ENCODE data around the gene ANKS1A. TPM values are rescaled to one million over a fixed set of nuclear protein-coding genes. Genes with fewer than 3 reads are reported as not detected.

ANKS1A gene
- total RNA-seq, 3 donors from 2014 or later (not counting 1 experiment from before 2014, with no cell fraction given): 10.4 to 11.5 (median 10.9) TPM

- Histone ChIP-seq H3K9me3 (ENCODE audit: control insufficient read depth, insufficient read depth, low read length) (no peaks in the 10 kb centered on the region), H3K36me3 (ENCODE audit: control insufficient read depth, insufficient read depth, low read length) (peaks cover 43% of the 10 kb centered on the region), H3K27me3 (ENCODE audit: control insufficient read depth, insufficient read depth, low read length) (no peaks in the 10 kb centered on the region), H3K27ac (ENCODE audit: low read length) (no peak overlapping the region), H3K4me3 (ENCODE audit: low read length) (no peak overlapping the region), H3K4me1 (ENCODE audit: control insufficient read depth, insufficient read depth, low read length) (no peaks in the 10 kb centered on the region)
- intact Hi-C loops (cut with micrococcal nuclease): no loop called here
- Mint-ChIP-seq H3K4me1 (peaks cover 0 to 3% of the 10 kb centered on the region in 2 donors), H3K9me3 (no peaks in the 10 kb centered on the region), H3K36me3 (peaks cover 16% of the 10 kb centered on the region), H3K4me3 (no peak overlapping the region), H3K27ac (no peak overlapping the region), H3K27me3 (ENCODE audit: low read depth in 2 of 2) (no peaks in the 10 kb centered on the region)
- no peak for TF ChIP-seq CTCF (IDR thresholded peaks at IDR 0.05)
- DNase-seq: no peak
- no peak for ATAC-seq
- WGBS (ENCODE audit: insufficient coverage): 72% methylated on average over 7 of the region's 7 CpGs
Observed at GRCh38 chr6:34981951-34982350, 92.9 kb downstream of the ANKS1A start.

GRCh38 chr6:34982424-34982852, 93.4 kb downstream of the ANKS1A start:
- 85% methylated on average over 11 of the region's 11 CpGs for WGBS (ENCODE audit: insufficient coverage)
- ATAC-seq (no peak), DNase-seq (no peak)
- H3K4me3 ChIP-seq (ENCODE audit: low read length): no peak overlapping the region
- H3K27me3 Mint-ChIP-seq (ENCODE audit: low read depth in 2 of 2): no peaks in the 10 kb centered on the region
- H3K9me3 ChIP-seq (ENCODE audit: control insufficient read depth, insufficient read depth, low read length): no peaks in the 10 kb centered on the region
- TF ChIP-seq CTCF (IDR thresholded peaks at IDR 0.05): no peak
- H3K27me3 ChIP-seq (ENCODE audit: control insufficient read depth, insufficient read depth, low read length): no peaks in the 10 kb centered on the region
- intact Hi-C loops (cut with micrococcal nuclease): no loop called here
- peaks cover 43% of the 10 kb centered on the region for H3K36me3 ChIP-seq (ENCODE audit: control insufficient read depth, insufficient read depth, low read length)
- H3K4me1 ChIP-seq (ENCODE audit: control insufficient read depth, insufficient read depth, low read length): no peaks in the 10 kb centered on the region
- peaks cover 16% of the 10 kb centered on the region for H3K36me3 Mint-ChIP-seq
- H3K27ac Mint-ChIP-seq: no peak overlapping the region
- H3K27ac ChIP-seq (ENCODE audit: low read length): no peak overlapping the region
- H3K9me3 Mint-ChIP-seq: no peaks in the 10 kb centered on the region
- H3K4me1 Mint-ChIP-seq: peaks cover 0 to 5% of the 10 kb centered on the region in 2 donors
- H3K4me3 Mint-ChIP-seq: no peak overlapping the region

GRCh38 chr6:34984416-34984815, 95.4 kb downstream of the ANKS1A start:
- H3K36me3 Mint-ChIP-seq: peaks cover 25% of the 10 kb centered on the region
- Histone ChIP-seq H3K4me3 (ENCODE audit: low read length) (no peak overlapping the region), H3K4me1 (ENCODE audit: control insufficient read depth, insufficient read depth, low read length) (no peaks in the 10 kb centered on the region), H3K27me3 (ENCODE audit: control insufficient read depth, insufficient read depth, low read length) (no peaks in the 10 kb centered on the region), H3K9me3 (ENCODE audit: control insufficient read depth, insufficient read depth, low read length) (no peaks in the 10 kb centered on the region), H3K36me3 (ENCODE audit: control insufficient read depth, insufficient read depth, low read length) (peaks cover 51% of the 10 kb centered on the region), H3K27ac (ENCODE audit: low read length) (no peak overlapping the region)
- no peak overlapping the region for H3K4me3 Mint-ChIP-seq
- no peaks in the 10 kb centered on the region for H3K9me3 Mint-ChIP-seq
- H3K27me3 Mint-ChIP-seq (ENCODE audit: low read depth in 2 of 2): no peaks in the 10 kb centered on the region
- WGBS (ENCODE audit: insufficient coverage): 98% methylated on average over 2 of the region's 2 CpGs
- TF ChIP-seq CTCF (IDR thresholded peaks at IDR 0.05): no peak
- intact Hi-C loops (cut with micrococcal nuclease): no loop called here
- DNase-seq: no peak
- no peak for ATAC-seq
- no peak overlapping the region for H3K27ac Mint-ChIP-seq
- peaks cover 0 to 5% of the 10 kb centered on the region in 2 donors for H3K4me1 Mint-ChIP-seq

GRCh38 chr6:34985236-34985635, 96.2 kb downstream of the ANKS1A start:
- H3K36me3 ChIP-seq (ENCODE audit: control insufficient read depth, insufficient read depth, low read length): peaks cover 54% of the 10 kb centered on the region
- no peaks in the 10 kb centered on the region for H3K27me3 Mint-ChIP-seq (ENCODE audit: low read depth in 2 of 2)
- H3K4me1 ChIP-seq (ENCODE audit: control insufficient read depth, insufficient read depth, low read length): no peaks in the 10 kb centered on the region
- no peaks in the 10 kb centered on the region for H3K27me3 ChIP-seq (ENCODE audit: control insufficient read depth, insufficient read depth, low read length)
- ATAC-seq (no peak), DNase-seq (no peak)
- intact Hi-C loops (cut with micrococcal nuclease): no loop called here
- no peak overlapping the region for H3K27ac ChIP-seq (ENCODE audit: low read length)
- no peaks in the 10 kb centered on the region for H3K9me3 ChIP-seq (ENCODE audit: control insufficient read depth, insufficient read depth, low read length)
- no peak overlapping the region for H3K27ac Mint-ChIP-seq
- peaks cover 31% of the 10 kb centered on the region for H3K36me3 Mint-ChIP-seq
- 88% methylated on average over 3 of the region's 4 CpGs for WGBS (ENCODE audit: insufficient coverage)
- peaks cover 0 to 5% of the 10 kb centered on the region in 2 donors for H3K4me1 Mint-ChIP-seq
- no peak overlapping the region for H3K4me3 ChIP-seq (ENCODE audit: low read length)
- H3K4me3 Mint-ChIP-seq: no peak overlapping the region
- no peaks in the 10 kb centered on the region for H3K9me3 Mint-ChIP-seq
- no peak for TF ChIP-seq CTCF (IDR thresholded peaks at IDR 0.05)

Data from natural killer cell (primary cell).